H9 (cell line): ENCODE results near the gene FBXO38. TPM values are rescaled to one million over a fixed set of nuclear protein-coding genes. Genes with fewer than 3 reads are reported as not detected.

ENCODE experiments used
- DNase-seq: peaks from one replicate; pipeline ENCODE4 v3.0.0-alpha.2; 2017
- H2AFZ ChIP-seq: one replicate; pipeline ENCODE4 v1.6.1; 2013; ENCODE audit warnings: mild to moderate bottlenecking, low read length, control low read depth, moderate library complexity
- H2AK5ac ChIP-seq: 2 replicates; pipeline ENCODE4 v1.6.1; 2013; ENCODE audit warnings: low read length, control low read depth, mixed read lengths; ENCODE audit not compliant: insufficient read length
- H2BK120ac ChIP-seq: one replicate; pipeline ENCODE4 v1.6.1; 2013; ENCODE audit warnings: low read depth, mild to moderate bottlenecking, low read length, control low read depth, inconsistent platforms; ENCODE audit not compliant: poor library complexity, severe bottlenecking
- H2BK12ac ChIP-seq: 2 replicates; pipeline ENCODE4 v1.6.1; 2013; ENCODE audit warnings: low read length, control low read depth, mixed read lengths, low read depth; ENCODE audit not compliant: insufficient read length
- H2BK15ac ChIP-seq: 2 replicates; pipeline ENCODE4 v1.6.1; 2013; ENCODE audit warnings: low read depth, low read length, control low read depth
- H2BK20ac ChIP-seq: one replicate; pipeline ENCODE4 v1.6.1; 2013; ENCODE audit warnings: low read depth, mild to moderate bottlenecking, low read length, control low read depth, inconsistent platforms; ENCODE audit not compliant: poor library complexity, severe bottlenecking
- H2BK5ac ChIP-seq: 2 replicates; pipeline ENCODE4 v1.6.1; 2013; ENCODE audit warnings: low read length, control low read depth, mixed read lengths; ENCODE audit not compliant: insufficient read length
- H3K14ac ChIP-seq: 2 replicates; pipeline ENCODE4 v1.6.1; 2013; ENCODE audit warnings: low read length, control low read depth; ENCODE audit not compliant: insufficient read depth
- H3K18ac ChIP-seq: 2 replicates; pipeline ENCODE4 v1.6.1; 2013; ENCODE audit warnings: low read depth, mild to moderate bottlenecking, mixed read lengths, low read length, control low read depth; ENCODE audit not compliant: insufficient read length
- H3K23ac ChIP-seq: 2 replicates; pipeline ENCODE4 v1.6.1; 2013; ENCODE audit warnings: low read length, control low read depth, mixed read lengths, low read depth; ENCODE audit not compliant: insufficient read length
- H3K23me2 ChIP-seq: 2 replicates; pipeline ENCODE4 v1.6.1; 2013; ENCODE audit warnings: low read depth, mild to moderate bottlenecking, mixed read lengths, low read length, control low read depth; ENCODE audit not compliant: insufficient read length, poor library complexity, severe bottlenecking
- H3K27ac ChIP-seq: 2 replicates; pipeline ENCODE4 v1.5.1; 2013; ENCODE audit warnings: low read length, control low read depth, mixed read lengths, low read depth; ENCODE audit not compliant: insufficient read length
- H3K27me3 ChIP-seq: 2 replicates; pipeline ENCODE4 v1.6.1; 2013; ENCODE audit warnings: low read length, control low read depth, inconsistent platforms; ENCODE audit not compliant: insufficient read depth
- H3K4ac ChIP-seq: 2 replicates; pipeline ENCODE4 v1.6.1; 2013; ENCODE audit warnings: low read depth, mild to moderate bottlenecking, control low read depth, inconsistent platforms, low read length, moderate library complexity
- H3K4me1 ChIP-seq: 2 replicates; pipeline ENCODE4 v1.6.1; 2013; ENCODE audit warnings: low read length, control low read depth, inconsistent platforms; ENCODE audit not compliant: insufficient read depth
- H3K4me2 ChIP-seq: 2 replicates; pipeline ENCODE4 v1.6.1; 2013; ENCODE audit warnings: low read length, control low read depth, mixed read lengths; ENCODE audit not compliant: insufficient read length, insufficient read depth
- H3K56ac ChIP-seq: 2 replicates; pipeline ENCODE4 v1.6.1; 2013; ENCODE audit warnings: low read depth, mild to moderate bottlenecking, mixed read lengths, low read length, control low read depth; ENCODE audit not compliant: insufficient read length
- H3K79me1 ChIP-seq: 2 replicates; pipeline ENCODE4 v1.6.1; 2013; ENCODE audit warnings: low read depth, mild to moderate bottlenecking, moderate library complexity, low read length, control low read depth, inconsistent platforms; ENCODE audit not compliant: insufficient read depth, poor library complexity, severe bottlenecking
- H3K79me2 ChIP-seq: 2 replicates; pipeline ENCODE4 v1.6.1; 2013; ENCODE audit warnings: low read length, control low read depth, inconsistent platforms; ENCODE audit not compliant: insufficient read depth
- H3K9ac ChIP-seq: 2 replicates; pipeline ENCODE4 v1.6.1; 2013; ENCODE audit warnings: low read length, control low read depth, mixed read lengths; ENCODE audit not compliant: insufficient read length; ENCODE audit errors: extremely low read depth
- H3K9me3 ChIP-seq: one replicate; pipeline ENCODE4 v1.6.1; 2013; ENCODE audit warnings: low read depth, low read length, inconsistent platforms; ENCODE audit not compliant: control insufficient read depth
- H3T11ph ChIP-seq: one replicate; pipeline ENCODE4 v1.6.1; 2013; ENCODE audit warnings: mild to moderate bottlenecking, low read length, control low read depth, inconsistent platforms
- H4K20me1 ChIP-seq: one replicate; pipeline ENCODE4 v1.6.1; 2013; ENCODE audit not compliant: control insufficient read depth, insufficient read length, insufficient read depth
- H4K5ac ChIP-seq: 2 replicates; pipeline ENCODE4 v1.6.1; 2013; ENCODE audit warnings: low read depth, mild to moderate bottlenecking, mixed read lengths, low read length, control low read depth; ENCODE audit not compliant: insufficient read length
- H4K8ac ChIP-seq: replicated peaks from 2 replicates; pipeline ENCODE4 v1.6.1; 2013; ENCODE audit warnings: low read length, control low read depth, mixed read lengths, low read depth; ENCODE audit not compliant: insufficient read length
- H4K91ac ChIP-seq: 2 replicates; pipeline ENCODE4 v1.6.1; 2013; ENCODE audit warnings: low read depth, mild to moderate bottlenecking, moderate library complexity, mixed read lengths, low read length, control low read depth; ENCODE audit not compliant: insufficient read length
- H3K27ac Mint-ChIP-seq, 3 experiments: 2 replicates in 2 of 3; 3 replicates in 1 of 3; pipeline ENCODE4 v1.8.0; 2020 to 2021; ENCODE audit warnings: mixed read lengths in 3 of 3, mild to moderate bottlenecking in 1 of 3, moderate library complexity in 1 of 3
- H3K27me3 Mint-ChIP-seq: 2 replicates; pipeline ENCODE4 v1.8.0; 2021; ENCODE audit warnings: low read depth, mild to moderate bottlenecking, moderate library complexity, mixed read lengths
- H3K36me3 Mint-ChIP-seq, 3 experiments: 2 replicates in 2 of 3; 3 replicates in 1 of 3; pipeline ENCODE4 v1.8.0; 2020 to 2021; ENCODE audit warnings: low read depth in 3 of 3, mixed read lengths in 3 of 3; ENCODE audit not compliant: insufficient read depth in 1 of 3
- H3K4me1 Mint-ChIP-seq, 2 experiments: 2 replicates each; pipeline ENCODE4 v1.8.0; 2020; ENCODE audit warnings: mixed read lengths in 2 of 2
- H3K4me3 Mint-ChIP-seq, 2 experiments: 2 replicates in 1 of 2; 3 replicates in 1 of 2; pipeline ENCODE4 v1.8.0; 2020 to 2021; ENCODE audit warnings: mild to moderate bottlenecking in 2 of 2, mixed read lengths in 2 of 2, moderate library complexity in 1 of 2
- H3K9me3 Mint-ChIP-seq, 2 experiments: 2 replicates in 1 of 2; 3 replicates in 1 of 2; pipeline ENCODE4 v1.8.0; 2020; ENCODE audit warnings: mild to moderate bottlenecking in 2 of 2, mixed read lengths in 2 of 2, moderate library complexity in 1 of 2
- CTCF ChIP-seq: fragments of 200-600 bp; sonication (generic); conservative IDR thresholded peaks from 3 replicates; pipeline ENCODE4 v1.8.0; 2021; ENCODE audit warnings: antibody characterized with exemption, mild to moderate bottlenecking
- WGBS: extraction: QIAGEN DNeasy Blood & Tissue Kit; methylation state at CpG from one replicate; pipeline ENCODE4 v1.1.7; 2013; ENCODE audit warnings: missing lambda C conversion rate, low lambda C conversion rate, mixed read lengths; ENCODE audit not compliant: insufficient read length; ENCODE audit errors: extremely low coverage; 5-methylcytosine and 5-hydroxymethylcytosine counted together
- total RNA-seq: library from RNA; stranded (reverse); gene quantifications from 2 replicates; pipeline ENCODE4 v1.2.1, GENCODE V29; 2021

Gene FBXO38
- total RNA-seq, 1 experiment from 2014 or later = 34.6 TPM

GRCh38 chr5:148388696-148389095 lies 4.9 kb downstream of the FBXO38 start:
- Mint-ChIP-seq H3K4me3 (no peak overlapping the region), H3K27me3 (no peaks in the 10 kb centered on the region)
- H2BK15ac ChIP-seq = no peak overlapping the region

More at GRCh38 chr5:148388696-148389095, 4.9 kb downstream of the FBXO38 start:
- Histone ChIP-seq H3K9me3 (no peaks in the 10 kb centered on the region), H3K23ac (no peak overlapping the region), H3T11ph (no peak overlapping the region), H3K4ac (no peak overlapping the region), H4K8ac (no peak overlapping the region), H2AFZ (no peak overlapping the region), H2BK12ac (no peak overlapping the region), H4K20me1 (no peaks in the 10 kb centered on the region), H3K27me3 (no peaks in the 10 kb centered on the region), H3K56ac (no peak overlapping the region), H3K23me2 (peaks cover 4% of the 10 kb centered on the region), H3K79me2 (peaks cover 19% of the 10 kb centered on the region; the same call in 1 of the 2 replicates), H4K5ac (no peak overlapping the region), H3K9ac (no peak overlapping the region), H3K4me1 (peaks cover 4% of the 10 kb centered on the region; the same call in 1 of the 2 replicates), H3K14ac (no peak overlapping the region), H2BK5ac (no peak overlapping the region), H4K91ac (no peak overlapping the region), H3K27ac (no peak overlapping the region), H3K18ac (no peak overlapping the region), H2BK20ac (no peak overlapping the region), H3K4me2 (no peak overlapping the region), H3K79me1 (peaks cover 2% of the 10 kb centered on the region), H2BK120ac (no peak overlapping the region), H2AK5ac (no peak overlapping the region)
- no peaks in the 10 kb centered on the region for H3K9me3 Mint-ChIP-seq
- H3K4me1 Mint-ChIP-seq = peaks cover 38 to 44% of the 10 kb centered on the region in 2 experiments
- no CpG with 5 or more reads among the region's 1 CpG for WGBS
- H3K27ac Mint-ChIP-seq = peak overlapping the region in 1 of 3 experiments; percentile 9; a peak in 1 of 7 replicates
- no peak for DNase-seq
- TF ChIP-seq CTCF = no peak
- peaks cover 0 to 13% (median 4%) of the 10 kb centered on the region in 3 experiments; a peak in 4 of 7 replicates for H3K36me3 Mint-ChIP-seq
